ENCODE measurements around the gene LRRIQ3. TPM values are rescaled to one million over a fixed set of nuclear protein-coding genes. Genes with fewer than 3 reads are reported as not detected.
A peak's percentile ranks its signal among the peaks of the same experiment; 100 is the strongest.

Gene LRRIQ3
- total RNA-seq, 1 donor: 1.7 TPM

GRCh38 chr1:74005533-74005932 is 192.4 kb downstream of the LRRIQ3 start:
- DNase-seq (ENCODE audit: low read depth): no peak
- TF ChIP-seq CTCF (IDR thresholded peaks at IDR 0.05; ENCODE audit: insufficient read depth, low read depth, low read length): no peak
- no peak overlapping the region for H3K4me3 ChIP-seq (ENCODE audit: low read depth, low read length)

GRCh38 chr1:74003806-74004205 is 194.2 kb downstream of the LRRIQ3 start:
- no peak for TF ChIP-seq CTCF (IDR thresholded peaks at IDR 0.05; ENCODE audit: insufficient read depth, low read depth, low read length)
- H3K4me3 ChIP-seq (ENCODE audit: low read depth, low read length): no peak overlapping the region
- DNase-seq (ENCODE audit: low read depth): no peak

- DNase-seq (ENCODE audit: low read depth): peak; percentile 26
- TF ChIP-seq CTCF (IDR thresholded peaks at IDR 0.05; ENCODE audit: insufficient read depth, low read depth, low read length): peak; percentile 27
- H3K4me3 ChIP-seq (ENCODE audit: low read depth, low read length): no peak overlapping the region
Observed at GRCh38 chr1:73998348-73998959, 199.5 kb downstream of the LRRIQ3 start.

GRCh38 chr1:73980324-73981040 is 217.5 kb downstream of the LRRIQ3 start:
- H3K4me3 ChIP-seq (ENCODE audit: low read depth, low read length): no peak overlapping the region
- DNase-seq (ENCODE audit: low read depth): no peak
- TF ChIP-seq CTCF (IDR thresholded peaks at IDR 0.05; ENCODE audit: insufficient read depth, low read depth, low read length): no peak

GRCh38 chr1:73979684-73980083 is 218.3 kb downstream of the LRRIQ3 start:
- DNase-seq (ENCODE audit: low read depth): no peak
- no peak overlapping the region for H3K4me3 ChIP-seq (ENCODE audit: low read depth, low read length)
- no peak for TF ChIP-seq CTCF (IDR thresholded peaks at IDR 0.05; ENCODE audit: insufficient read depth, low read depth, low read length)

GRCh38 chr1:73978964-73979363 is 219.0 kb downstream of the LRRIQ3 start:
- TF ChIP-seq CTCF (IDR thresholded peaks at IDR 0.05; ENCODE audit: insufficient read depth, low read depth, low read length): no peak
- no peak overlapping the region for H3K4me3 ChIP-seq (ENCODE audit: low read depth, low read length)
- no peak for DNase-seq (ENCODE audit: low read depth)

Other genes with a start within 250 kb of the LRRIQ3 start
- gene FPGT, start 66 bp upstream of the LRRIQ3 start, total RNA-seq: 8.1 and 18.1 TPM in 2 replicates
- 1.3 TPM in 1 of 2 replicates, not detected in the other for gene TNNI3K, start 37.2 kb upstream of the LRRIQ3 start, total RNA-seq